Measurements from ENCODE around the gene GBP2. TPM values are rescaled to one million over a fixed set of nuclear protein-coding genes. Genes with fewer than 3 reads are reported as not detected.

Gene GBP2
- total RNA-seq, result 100 to 1,000 TPM; 155 to 165 TPM
- 148 TPM for polyA plus RNA-seq

GRCh38 chr1:89125913-89126580 is at the start of gene GBP2:
TSS of gene GBP2 (minus strand) at chr1:89126114. CDS start at chr1:89121966, 4,148 bp downstream.
- H3K27me3 Mint-ChIP-seq, result no peaks in the 10 kb centered on the region
- ChIA-PET POLR2A (interaction anchor here (0.6 to 2.2 kb wide), 8 partner anchors 9 to 184 kb away, joined by 3 to 9 read pairs (median 4); partner anchors contain the start of gene GBP5), CTCF (interaction anchor here (0.8 to 2.2 kb wide), 11 partner anchors 9 to 233 kb away, joined by 3 to 11 read pairs (median 4); partner anchors contain the start of gene GBP5)
- DNase-seq, result peak in 2 of 5 donors; percentile 29 to 47
- peak within 1 kb of the TSS; percentile 84 to 99 (median 99) for H3K27ac Mint-ChIP-seq
- Histone ChIP-seq H3K27me3 (ENCODE audit: insufficient read depth, low read length, poor library complexity, severe bottlenecking) (no peaks in the 10 kb centered on the region), H3K9me3 (ENCODE audit: low read length) (no peaks in the 10 kb centered on the region), H3K36me3 (ENCODE audit: insufficient read depth, low read length) (no peaks in the 10 kb centered on the region), H3K4me3 (ENCODE audit: low read length) (peak within 1 kb of the TSS; percentile 59), H3K27ac (ENCODE audit: low read depth, low read length) (peak within 1 kb of the TSS; percentile 70), H3K4me1 (ENCODE audit: insufficient read depth, low read length) (peaks cover 35% of the 10 kb centered on the region)
- peaks cover 54 to 75% (median 70%) of the 10 kb centered on the region in 3 donors for H3K4me1 Mint-ChIP-seq
- peaks cover 3 to 50% (median 5%) of the 10 kb centered on the region in 3 donors for H3K36me3 Mint-ChIP-seq
- peak within 1 kb of the TSS; percentile 98 to 100 (median 100) for H3K4me3 Mint-ChIP-seq
- peaks cover 0 to 7% (median 0%) of the 10 kb centered on the region in 5 donors for H3K9me3 Mint-ChIP-seq

- POLR2A ChIA-PET, result no interaction called here
- no peaks in the 10 kb centered on the region for H3K27me3 ChIP-seq (ENCODE audit: insufficient read depth, low read length, poor library complexity, severe bottlenecking)
- no peak overlapping the region for H3K27ac ChIP-seq (ENCODE audit: low read depth, low read length)
- H3K4me3 ChIP-seq (ENCODE audit: low read length), result no peak overlapping the region
- H3K9me3 ChIP-seq (ENCODE audit: low read length), result no peaks in the 10 kb centered on the region
- no peak for DNase-seq
- Mint-ChIP-seq H3K27me3 (no peaks in the 10 kb centered on the region), H3K36me3 (peaks cover 0 to 5% (median 0%) of the 10 kb centered on the region in 3 donors), H3K4me3 (no peak overlapping the region), H3K4me1 (peaks cover 0 to 7% (median 6%) of the 10 kb centered on the region in 3 donors), H3K27ac (no peak overlapping the region), H3K9me3 (no peaks in the 10 kb centered on the region)
- H3K4me1 ChIP-seq (ENCODE audit: insufficient read depth, low read length), result no peaks in the 10 kb centered on the region
- CTCF ChIA-PET, result no interaction called here
- no peaks in the 10 kb centered on the region for H3K36me3 ChIP-seq (ENCODE audit: insufficient read depth, low read length)
Observed at GRCh38 chr1:89174491-89174890, 48.6 kb upstream of the GBP2 start.

GRCh38 chr1:89172468-89173143 is 46.7 kb upstream of the GBP2 start:
- no peaks in the 10 kb centered on the region for H3K27me3 ChIP-seq (ENCODE audit: insufficient read depth, low read length, poor library complexity, severe bottlenecking)
- no peak overlapping the region for H3K27ac ChIP-seq (ENCODE audit: low read depth, low read length)
- H3K36me3 ChIP-seq (ENCODE audit: insufficient read depth, low read length), result no peaks in the 10 kb centered on the region
- POLR2A ChIA-PET, result no interaction called here
- CTCF ChIA-PET, result no interaction called here
- no peak overlapping the region for H3K4me3 ChIP-seq (ENCODE audit: low read length)
- Mint-ChIP-seq H3K4me1 (peaks cover 0 to 7% (median 6%) of the 10 kb centered on the region in 3 donors), H3K27me3 (no peaks in the 10 kb centered on the region), H3K9me3 (no peaks in the 10 kb centered on the region), H3K36me3 (peaks cover 0 to 5% (median 5%) of the 10 kb centered on the region in 3 donors), H3K4me3 (no peak overlapping the region), H3K27ac (peak overlapping the region in 1 of 8 donors; percentile 49)
- DNase-seq, result no peak
- H3K4me1 ChIP-seq (ENCODE audit: insufficient read depth, low read length), result no peaks in the 10 kb centered on the region
- no peaks in the 10 kb centered on the region for H3K9me3 ChIP-seq (ENCODE audit: low read length)

- no peaks in the 10 kb centered on the region for H3K9me3 ChIP-seq (ENCODE audit: low read length)
- Mint-ChIP-seq H3K27ac (no peak overlapping the region), H3K27me3 (no peaks in the 10 kb centered on the region), H3K4me1 (peaks cover 0 to 3% (median 0%) of the 10 kb centered on the region in 3 donors), H3K4me3 (no peak overlapping the region), H3K36me3 (peaks cover 0 to 5% (median 5%) of the 10 kb centered on the region in 3 donors), H3K9me3 (no peaks in the 10 kb centered on the region)
- no peak overlapping the region for H3K4me3 ChIP-seq (ENCODE audit: low read length)
- H3K36me3 ChIP-seq (ENCODE audit: insufficient read depth, low read length), result no peaks in the 10 kb centered on the region
- no peaks in the 10 kb centered on the region for H3K27me3 ChIP-seq (ENCODE audit: insufficient read depth, low read length, poor library complexity, severe bottlenecking)
- POLR2A ChIA-PET, result no interaction called here
- CTCF ChIA-PET, result no interaction called here
- DNase-seq, result no peak
- no peaks in the 10 kb centered on the region for H3K4me1 ChIP-seq (ENCODE audit: insufficient read depth, low read length)
- no peak overlapping the region for H3K27ac ChIP-seq (ENCODE audit: low read depth, low read length)
Observed at GRCh38 chr1:89171067-89171438, 45.1 kb upstream of the GBP2 start.

- H3K27me3 Mint-ChIP-seq, result no peaks in the 10 kb centered on the region
- Histone ChIP-seq H3K9me3 (ENCODE audit: low read length) (no peaks in the 10 kb centered on the region), H3K27me3 (ENCODE audit: insufficient read depth, low read length, poor library complexity, severe bottlenecking) (no peaks in the 10 kb centered on the region), H3K36me3 (ENCODE audit: insufficient read depth, low read length) (no peaks in the 10 kb centered on the region), H3K4me3 (ENCODE audit: low read length) (no peak overlapping the region), H3K4me1 (ENCODE audit: insufficient read depth, low read length) (no peaks in the 10 kb centered on the region), H3K27ac (ENCODE audit: low read depth, low read length) (no peak overlapping the region)
- CTCF ChIA-PET, result no interaction called here
- POLR2A ChIA-PET, result no interaction called here
- H3K9me3 Mint-ChIP-seq, result no peaks in the 10 kb centered on the region
- H3K36me3 Mint-ChIP-seq, result peaks cover 0 to 5% (median 5%) of the 10 kb centered on the region in 3 donors
- no peak for DNase-seq
- peaks cover 0 to 3% (median 0%) of the 10 kb centered on the region in 3 donors for H3K4me1 Mint-ChIP-seq
- H3K4me3 Mint-ChIP-seq, result no peak overlapping the region
- H3K27ac Mint-ChIP-seq, result no peak overlapping the region
Observed at GRCh38 chr1:89170170-89171066, 44.5 kb upstream of the GBP2 start.

- Histone ChIP-seq H3K36me3 (ENCODE audit: insufficient read depth, low read length) (no peaks in the 10 kb centered on the region), H3K9me3 (ENCODE audit: low read length) (no peaks in the 10 kb centered on the region), H3K27me3 (ENCODE audit: insufficient read depth, low read length, poor library complexity, severe bottlenecking) (no peaks in the 10 kb centered on the region), H3K4me1 (ENCODE audit: insufficient read depth, low read length) (no peaks in the 10 kb centered on the region), H3K4me3 (ENCODE audit: low read length) (no peak overlapping the region), H3K27ac (ENCODE audit: low read depth, low read length) (no peak overlapping the region)
- CTCF ChIA-PET, result no interaction called here
- POLR2A ChIA-PET, result no interaction called here
- H3K4me3 Mint-ChIP-seq, result no peak overlapping the region
- H3K27ac Mint-ChIP-seq, result no peak overlapping the region
- no peaks in the 10 kb centered on the region for H3K9me3 Mint-ChIP-seq
- no peak for DNase-seq
- peaks cover 0 to 2% of the 10 kb centered on the region in 2 donors for H3K27me3 Mint-ChIP-seq
- H3K36me3 Mint-ChIP-seq, result peaks cover 0 to 5% (median 5%) of the 10 kb centered on the region in 3 donors
- H3K4me1 Mint-ChIP-seq, result peaks cover 0 to 3% (median 0%) of the 10 kb centered on the region in 3 donors
Observed at GRCh38 chr1:89169166-89169565, 43.3 kb upstream of the GBP2 start.

DNA sequence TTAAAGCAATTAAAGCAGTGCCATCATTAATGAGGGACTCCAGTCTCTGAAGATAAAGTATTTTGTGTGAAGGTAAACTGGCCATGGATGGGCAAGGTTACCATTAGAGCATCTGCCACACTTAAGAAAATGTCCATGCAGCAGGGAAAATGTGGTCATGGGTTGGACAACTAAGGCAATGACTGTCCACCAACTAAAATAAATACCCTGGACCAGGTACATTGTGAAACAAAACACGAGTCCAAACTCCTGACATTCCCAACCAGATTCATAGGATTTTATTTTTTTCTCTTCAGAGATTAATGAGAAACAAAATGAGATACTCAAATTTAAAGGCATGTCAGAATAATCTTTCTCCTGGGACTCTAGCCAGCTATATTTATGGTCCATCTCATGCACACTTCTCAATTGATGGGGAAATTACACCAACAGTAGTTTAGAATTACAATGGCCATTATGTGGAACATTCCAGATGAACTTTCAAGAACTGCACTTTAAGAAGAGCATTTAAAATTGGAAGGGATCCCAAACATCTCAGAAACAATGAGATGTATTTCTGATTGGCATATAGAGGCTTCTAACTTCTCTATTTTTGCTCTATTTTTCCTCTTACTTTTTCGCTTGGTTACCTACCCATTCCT is 41.8 kb upstream of the GBP2 start:
- no peak for DNase-seq
- Mint-ChIP-seq H3K27me3 (peaks cover 0 to 2% of the 10 kb centered on the region in 2 donors), H3K9me3 (no peaks in the 10 kb centered on the region), H3K36me3 (peaks cover 0 to 5% (median 3%) of the 10 kb centered on the region in 3 donors), H3K27ac (no peak overlapping the region), H3K4me3 (no peak overlapping the region), H3K4me1 (peaks cover 0 to 3% (median 0%) of the 10 kb centered on the region in 3 donors)
- Histone ChIP-seq H3K27me3 (ENCODE audit: insufficient read depth, low read length, poor library complexity, severe bottlenecking) (no peaks in the 10 kb centered on the region), H3K27ac (ENCODE audit: low read depth, low read length) (no peak overlapping the region), H3K4me3 (ENCODE audit: low read length) (no peak overlapping the region), H3K4me1 (ENCODE audit: insufficient read depth, low read length) (no peaks in the 10 kb centered on the region), H3K36me3 (ENCODE audit: insufficient read depth, low read length) (no peaks in the 10 kb centered on the region), H3K9me3 (ENCODE audit: low read length) (no peaks in the 10 kb centered on the region)
- ChIA-PET POLR2A (no interaction called here), CTCF (no interaction called here)

All from CD8-positive, alpha-beta memory T cell (primary cell).